Astrocyte (in vitro differentiated cells and primary cell): ENCODE measurements around the gene KDM4B. TPM values are rescaled to one million over a fixed set of nuclear protein-coding genes. Genes with fewer than 3 reads are reported as not detected.

Experiments used
- DNase-seq: peaks from one replicate; pipeline ENCODE4 v3.0.0-alpha.2; 2010; ENCODE audit warnings: low read depth
- FAIRE-seq: peaks from 2 replicates; lab custom pipeline; 2011; peaks lifted over from hg19 to GRCh38; lab: Jason Lieb, UNC
- H2AFZ ChIP-seq: 2 replicates; pipeline ENCODE4 v1.6.0; 2012; ENCODE audit warnings: low read depth, low read length, inconsistent platforms
- H3K27ac ChIP-seq: 2 replicates; pipeline ENCODE4 v1.5.1; 2011; ENCODE audit warnings: low read depth, low read length, inconsistent platforms
- H3K27me3 ChIP-seq: 2 replicates; pipeline ENCODE4 v1.6.0; 2011; ENCODE audit warnings: low read length, inconsistent platforms; ENCODE audit not compliant: insufficient read depth
- H3K36me3 ChIP-seq: 2 replicates; pipeline ENCODE4 v1.5.1; 2011; ENCODE audit warnings: low read length, inconsistent platforms; ENCODE audit not compliant: insufficient read depth
- H3K4me1 ChIP-seq: 2 replicates; pipeline ENCODE4 v1.5.1; 2011; ENCODE audit warnings: low read length, inconsistent platforms; ENCODE audit not compliant: insufficient read depth
- H3K4me2 ChIP-seq: 2 replicates; pipeline ENCODE4 v1.6.0; 2012; ENCODE audit warnings: low read length, inconsistent platforms
- H3K4me3 ChIP-seq: 2 replicates; pipeline ENCODE4 v1.5.1; 2011; ENCODE audit warnings: low read depth, mild to moderate bottlenecking, low read length, inconsistent platforms; ENCODE audit not compliant: insufficient read depth
- H3K79me2 ChIP-seq: 2 replicates; pipeline ENCODE4 v1.6.0; 2012; ENCODE audit warnings: mild to moderate bottlenecking, low read length, inconsistent platforms; ENCODE audit not compliant: insufficient read depth
- H3K9ac ChIP-seq: 2 replicates; pipeline ENCODE4 v1.6.0; 2012; ENCODE audit warnings: mild to moderate bottlenecking, low read length, inconsistent platforms
- H3K9me3 ChIP-seq: 2 replicates; pipeline ENCODE4 v1.5.1; 2012; ENCODE audit warnings: low read depth, mild to moderate bottlenecking, low read length, inconsistent platforms; ENCODE audit not compliant: insufficient read depth
- H4K20me1 ChIP-seq: 2 replicates; pipeline ENCODE4 v1.6.0; 2012; ENCODE audit warnings: low read length, inconsistent platforms; ENCODE audit not compliant: insufficient read depth
- H3K27ac Mint-ChIP-seq: one replicate; pipeline ENCODE4 v1.8.0; 2021; ENCODE audit warnings: mild to moderate bottlenecking, mixed read lengths; ENCODE audit not compliant: unreplicated experiment
- H3K27me3 Mint-ChIP-seq: one replicate; pipeline ENCODE4 v1.8.0; 2021; ENCODE audit warnings: low read depth, mixed read lengths; ENCODE audit not compliant: unreplicated experiment
- H3K36me3 Mint-ChIP-seq: one replicate; pipeline ENCODE4 v1.8.0; 2021; ENCODE audit warnings: low read depth, mixed read lengths; ENCODE audit not compliant: unreplicated experiment
- H3K4me1 Mint-ChIP-seq: one replicate; pipeline ENCODE4 v1.8.0; 2021; ENCODE audit warnings: low read depth, mixed read lengths; ENCODE audit not compliant: unreplicated experiment
- H3K4me3 Mint-ChIP-seq: one replicate; pipeline ENCODE4 v1.8.0; 2021; ENCODE audit warnings: mild to moderate bottlenecking, moderate library complexity, mixed read lengths; ENCODE audit not compliant: unreplicated experiment
- H3K9me3 Mint-ChIP-seq: one replicate; pipeline ENCODE4 v1.8.0; 2021; ENCODE audit warnings: mild to moderate bottlenecking, mixed read lengths; ENCODE audit not compliant: unreplicated experiment
- CTCF ChIP-seq: IDR thresholded peaks from 2 replicates; pipeline ENCODE4 v1.5.1; 2011; ENCODE audit warnings: low read depth, mild to moderate bottlenecking, inconsistent platforms, low read length, moderate library complexity; ENCODE audit not compliant: insufficient read depth
- EZH2 ChIP-seq: IDR thresholded peaks from 2 replicates; pipeline ENCODE4 v1.6.1; 2012; ENCODE audit warnings: mild to moderate bottlenecking, low read length, inconsistent platforms; ENCODE audit not compliant: insufficient read depth
- total RNA-seq: library from RNA; stranded (reverse); gene quantifications from 2 replicates; pipeline ENCODE4 v1.2.1, GENCODE V29; 2021

Gene KDM4B
- total RNA-seq, 1 donor from 2014 or later: 55.2 TPM

GRCh38 chr19:5128936-5129389, 160.1 kb downstream of the KDM4B start:
- Histone ChIP-seq H3K4me3 (no peak overlapping the region), H3K36me3 (no peaks in the 10 kb centered on the region), H3K79me2 (no peaks in the 10 kb centered on the region), H3K9me3 (no peaks in the 10 kb centered on the region), H2AFZ (no peak overlapping the region), H4K20me1 (peaks cover 10% of the 10 kb centered on the region), H3K4me2 (peak overlapping the region; percentile 44), H3K4me1 (peaks cover 26% of the 10 kb centered on the region), H3K27ac (no peak overlapping the region), H3K27me3 (no peaks in the 10 kb centered on the region), H3K9ac (peak overlapping the region; percentile 33)
- Mint-ChIP-seq H3K27me3 (no peaks in the 10 kb centered on the region), H3K9me3 (no peaks in the 10 kb centered on the region), H3K27ac (no peak overlapping the region), H3K4me1 (peaks cover 7% of the 10 kb centered on the region), H3K36me3 (peaks cover 10% of the 10 kb centered on the region), H3K4me3 (no peak overlapping the region)
- no peak for TF ChIP-seq CTCF
- TF ChIP-seq EZH2: no peak
- FAIRE-seq (no peak), DNase-seq (no peak)

DNA sequence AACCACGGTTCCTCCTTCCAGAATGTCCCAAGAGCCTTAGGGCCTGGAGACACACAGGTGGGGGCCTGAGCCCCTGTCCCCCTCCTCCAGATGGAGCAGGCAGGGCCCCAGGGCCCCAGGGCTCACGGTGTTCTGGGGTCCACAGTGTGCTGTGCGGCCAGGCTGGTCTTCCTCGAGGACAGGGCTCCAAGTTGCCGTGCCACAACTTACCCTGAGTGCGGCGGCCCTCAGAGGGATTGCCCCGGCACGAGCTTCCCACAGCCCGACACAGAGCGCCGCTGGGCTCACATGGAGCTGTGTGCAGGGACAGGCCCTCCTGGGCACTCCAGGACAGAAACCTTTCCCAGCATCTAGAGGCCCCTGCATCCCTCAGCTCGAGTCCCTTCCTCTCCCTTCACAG, 160.8 kb downstream of the KDM4B start:
- TF ChIP-seq EZH2 (no peak), CTCF (no peak)
- Histone ChIP-seq H3K9me3 (no peaks in the 10 kb centered on the region), H3K4me2 (no peak overlapping the region), H3K36me3 (no peaks in the 10 kb centered on the region), H3K4me3 (no peak overlapping the region), H3K27me3 (no peaks in the 10 kb centered on the region), H4K20me1 (peaks cover 10% of the 10 kb centered on the region), H3K4me1 (peaks cover 26% of the 10 kb centered on the region), H3K79me2 (no peaks in the 10 kb centered on the region), H2AFZ (no peak overlapping the region), H3K9ac (no peak overlapping the region), H3K27ac (no peak overlapping the region)
- Mint-ChIP-seq H3K27me3 (no peaks in the 10 kb centered on the region), H3K36me3 (peaks cover 12% of the 10 kb centered on the region), H3K4me3 (no peak overlapping the region), H3K9me3 (no peaks in the 10 kb centered on the region), H3K27ac (peak overlapping the region; percentile 77), H3K4me1 (peaks cover 7% of the 10 kb centered on the region)
- FAIRE-seq (no peak), DNase-seq (no peak)

DNA sequence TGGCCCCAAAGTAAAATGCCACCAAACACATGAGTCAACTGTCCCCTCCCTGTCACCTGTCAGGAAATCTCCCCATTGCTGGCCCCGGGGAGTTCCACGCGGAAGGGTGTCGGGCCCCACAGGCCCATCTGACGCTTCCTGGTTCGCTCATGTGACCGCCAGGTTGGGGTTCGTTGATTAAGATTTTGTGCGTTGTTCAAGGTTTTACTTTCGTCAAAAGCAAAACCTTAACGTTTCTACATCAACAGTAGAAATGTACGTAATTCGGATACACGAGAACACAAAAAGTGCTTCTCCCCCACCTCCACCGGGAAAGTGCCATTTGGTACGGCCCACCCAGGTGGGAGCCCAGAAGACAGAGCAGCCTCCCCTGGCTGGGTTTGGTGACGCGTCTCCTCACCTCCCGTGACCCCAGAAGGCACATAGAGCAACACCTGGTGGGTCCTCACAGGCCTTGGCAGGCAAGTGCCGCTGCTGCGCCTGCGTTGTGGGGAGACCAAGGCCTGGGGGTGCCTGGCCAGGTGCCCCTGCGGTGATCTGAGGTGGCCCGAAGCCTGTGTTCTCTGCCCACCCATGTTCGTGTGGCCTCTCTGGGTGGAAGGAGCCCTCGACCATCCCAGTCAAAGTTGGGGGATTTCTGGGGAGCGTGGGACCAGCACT, 161.6 kb downstream of the KDM4B start:
- no peaks in the 10 kb centered on the region for H3K9me3 Mint-ChIP-seq
- peaks cover 10% of the 10 kb centered on the region for H4K20me1 ChIP-seq
- H3K36me3 Mint-ChIP-seq: peaks cover 12% of the 10 kb centered on the region
- no peak overlapping the region for H2AFZ ChIP-seq
- no peak for DNase-seq
- H3K4me3 Mint-ChIP-seq: peak overlapping the region; percentile 21
- no peak for TF ChIP-seq EZH2
- no peak for TF ChIP-seq CTCF
- no peaks in the 10 kb centered on the region for H3K79me2 ChIP-seq
- H3K4me2 ChIP-seq: no peak overlapping the region
- H3K9ac ChIP-seq: no peak overlapping the region
- no peaks in the 10 kb centered on the region for H3K27me3 ChIP-seq
- no peak overlapping the region for H3K4me3 ChIP-seq
- peak overlapping the region; percentile 77 for H3K27ac Mint-ChIP-seq
- H3K4me1 Mint-ChIP-seq: peaks cover 7% of the 10 kb centered on the region
- no peaks in the 10 kb centered on the region for H3K9me3 ChIP-seq
- H3K27me3 Mint-ChIP-seq: no peaks in the 10 kb centered on the region
- FAIRE-seq: no peak
- H3K4me1 ChIP-seq: peaks cover 23% of the 10 kb centered on the region
- H3K27ac ChIP-seq: no peak overlapping the region
- no peaks in the 10 kb centered on the region for H3K36me3 ChIP-seq
